GM12892 (cell line): ENCODE data around the gene TUBGCP4.

Experiments used
- POLR2A ChIP-seq: IDR thresholded peaks from 2 replicates; pipeline ENCODE4 v1.6.1; 2011; ENCODE audit warnings: low read depth, low read length, control low read depth
- POLR2AphosphoS5 ChIP-seq: IDR thresholded peaks from 2 replicates; pipeline ENCODE4 v1.6.1; 2011; ENCODE audit warnings: low read depth, low read length, control low read depth
- TAF1 ChIP-seq: IDR thresholded peaks from 2 replicates; pipeline ENCODE4 v1.6.1; 2011; ENCODE audit warnings: low read depth, mild to moderate bottlenecking, control low read depth, low read length, borderline replicate concordance

- TF ChIP-seq POLR2A (no peak), POLR2AphosphoS5 (no peak), TAF1 (no peak)
Measured at GRCh38 chr15:43408789-43409188, 37.9 kb downstream of the TUBGCP4 start.
